Body of pancreas (tissue), 4 donors: Measurements from ENCODE around the gene GRIK1.

Experiments
- POLR2A ChIP-seq, 3 donors: fragments of 450-650 bp; IDR thresholded peaks; one replicate each; pipeline ENCODE4 v1.6.1; 2016; ENCODE audit warnings: antibody characterized with exemption in 3 of 3, mild to moderate bottlenecking in 2 of 3
- TF ChIP-seq, protein P1 (sequence below), 7 experiments: fragments of 450-650 bp in 4 of 7; fragments of 200-600 bp in 3 of 7; sonication (generic) in 3 of 7; IDR thresholded peaks; one replicate each; pipeline ENCODE4 v1.5.1; 2016 to 2019; ENCODE audit warnings: antibody characterized with exemption in 7 of 7

DNA sequence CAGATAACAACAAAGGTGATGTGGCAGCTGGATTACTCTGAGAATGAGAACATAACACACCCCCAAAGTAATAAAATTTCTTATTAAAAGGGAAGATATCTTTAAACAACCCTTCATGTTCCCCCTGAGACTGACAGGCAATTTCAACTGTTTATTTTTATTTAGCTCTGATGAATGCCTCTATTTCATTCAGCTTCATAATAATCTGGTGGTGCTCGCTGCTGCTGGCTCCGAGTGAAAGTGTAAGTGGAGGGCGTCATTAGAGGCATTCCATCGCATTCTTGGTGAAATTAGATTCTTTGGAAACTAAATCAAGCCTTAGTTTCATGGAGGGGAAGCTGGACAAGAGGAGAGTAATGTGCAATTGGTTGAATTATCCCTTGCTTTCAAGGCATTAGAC is 128.9 kb downstream of the GRIK1 start:
- TF ChIP-seq, protein P1, sequence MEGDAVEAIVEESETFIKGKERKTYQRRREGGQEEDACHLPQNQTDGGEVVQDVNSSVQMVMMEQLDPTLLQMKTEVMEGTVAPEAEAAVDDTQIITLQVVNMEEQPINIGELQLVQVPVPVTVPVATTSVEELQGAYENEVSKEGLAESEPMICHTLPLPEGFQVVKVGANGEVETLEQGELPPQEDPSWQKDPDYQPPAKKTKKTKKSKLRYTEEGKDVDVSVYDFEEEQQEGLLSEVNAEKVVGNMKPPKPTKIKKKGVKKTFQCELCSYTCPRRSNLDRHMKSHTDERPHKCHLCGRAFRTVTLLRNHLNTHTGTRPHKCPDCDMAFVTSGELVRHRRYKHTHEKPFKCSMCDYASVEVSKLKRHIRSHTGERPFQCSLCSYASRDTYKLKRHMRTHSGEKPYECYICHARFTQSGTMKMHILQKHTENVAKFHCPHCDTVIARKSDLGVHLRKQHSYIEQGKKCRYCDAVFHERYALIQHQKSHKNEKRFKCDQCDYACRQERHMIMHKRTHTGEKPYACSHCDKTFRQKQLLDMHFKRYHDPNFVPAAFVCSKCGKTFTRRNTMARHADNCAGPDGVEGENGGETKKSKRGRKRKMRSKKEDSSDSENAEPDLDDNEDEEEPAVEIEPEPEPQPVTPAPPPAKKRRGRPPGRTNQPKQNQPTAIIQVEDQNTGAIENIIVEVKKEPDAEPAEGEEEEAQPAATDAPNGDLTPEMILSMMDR (IDR thresholded peaks at IDR 0.05) = no peak
- TF ChIP-seq POLR2A (IDR thresholded peaks at IDR 0.05) = no peak
